ENCODE measurements around the gene EEF1AKMT3.

- TF ChIP-seq CTCF (IDR thresholded peaks at IDR 0.05; ENCODE audit: low read length) = no peak
- no peak for TF ChIP-seq EZH2phosphoT487 (IDR thresholded peaks at IDR 0.05; ENCODE audit: low read length)
- TF ChIP-seq EZH2 (optimal IDR thresholded peaks at IDR 0.05; ENCODE audit: low read depth, low read length) = no peak
Observed at GRCh38 chr12:57751788-57752667, 20.4 kb upstream of the EEF1AKMT3 start, which contains the start of gene CDK4.

Measured in MM.1S (cell line).